ENCODE measurements around the gene RPS26.

The RPS26 gene

DNA sequence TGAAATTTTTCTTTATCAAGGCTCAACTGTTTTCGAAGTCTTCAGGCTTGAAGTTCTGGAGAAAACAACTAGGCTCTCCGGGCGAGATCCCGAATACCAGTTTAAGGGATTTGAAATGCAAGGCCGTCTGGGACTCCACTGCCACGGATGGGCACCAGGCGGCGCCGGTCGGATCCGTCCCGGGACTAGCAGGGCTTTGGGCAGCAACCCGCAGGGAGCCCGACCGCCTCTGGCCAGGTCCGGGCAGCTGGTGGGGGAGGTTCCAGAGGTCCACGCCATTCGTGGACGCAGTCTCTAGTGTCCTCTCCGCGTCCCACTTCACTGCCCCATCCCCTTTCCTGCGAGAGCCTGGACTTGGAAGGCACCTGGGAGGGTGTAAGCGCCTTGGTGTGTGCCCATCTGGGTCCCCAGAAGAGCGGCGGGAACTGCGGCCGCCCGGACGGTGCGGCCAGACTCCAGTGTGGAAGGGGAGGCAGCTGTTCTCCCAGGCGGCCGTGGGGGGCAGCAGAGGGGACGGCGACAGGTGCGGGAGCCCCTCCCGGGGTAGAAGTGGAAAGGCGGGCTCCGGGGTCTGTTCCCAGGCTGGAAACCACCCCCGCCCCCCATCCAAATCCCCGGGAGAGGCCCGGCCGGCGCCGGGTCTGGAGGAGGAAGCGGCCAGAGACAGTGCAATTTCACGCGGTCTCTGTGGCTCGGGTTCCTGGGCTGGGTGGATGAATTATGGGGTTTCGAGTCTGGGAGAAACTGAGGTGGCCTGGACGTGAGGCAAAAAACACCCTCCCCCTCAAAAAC, 37.4 kb downstream of the RPS26 start:
- peak; percentile 80 for DNase-seq (ENCODE audit: low read depth)

DNA sequence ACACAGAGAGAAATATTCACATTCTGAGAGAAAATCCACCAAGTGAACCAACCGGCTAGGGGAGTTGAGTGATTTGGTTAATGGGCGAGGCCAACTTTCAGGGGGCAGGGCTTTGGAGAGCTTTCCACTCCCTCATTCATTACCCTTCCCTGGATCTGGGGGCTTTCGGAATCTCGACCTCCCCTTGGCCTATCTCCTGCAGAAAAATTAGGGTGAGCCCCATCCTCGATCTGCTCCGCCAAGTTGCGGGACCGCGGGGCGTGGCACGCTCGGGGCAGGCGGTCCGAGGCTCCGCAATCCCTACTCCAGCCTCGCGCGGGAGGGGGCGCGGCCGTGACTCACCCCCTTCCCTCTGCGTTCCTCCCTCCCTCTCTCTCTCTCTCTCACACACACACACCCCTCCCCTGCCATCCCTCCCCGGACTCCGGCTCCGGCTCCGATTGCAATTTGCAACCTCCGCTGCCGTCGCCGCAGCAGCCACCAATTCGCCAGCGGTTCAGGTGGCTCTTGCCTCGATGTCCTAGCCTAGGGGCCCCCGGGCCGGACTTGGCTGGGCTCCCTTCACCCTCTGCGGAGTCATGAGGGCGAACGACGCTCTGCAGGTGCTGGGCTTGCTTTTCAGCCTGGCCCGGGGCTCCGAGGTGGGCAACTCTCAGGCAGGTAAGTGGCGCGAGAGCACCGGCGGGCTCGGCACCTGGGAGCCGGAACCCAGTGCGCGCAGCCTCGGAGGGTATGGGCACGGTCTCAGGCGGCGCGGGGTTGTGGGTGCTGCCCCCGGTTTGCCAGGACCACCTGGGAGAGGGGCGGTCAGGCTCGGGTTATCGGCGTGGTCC, 38.2 kb downstream of the RPS26 start, which contains the start of gene ERBB3:
ERBB3 (plus strand) TSS at position 443 of the 833 bp plus-strand sequence; CDS start at position 579, 136 bp downstream.
- peak; percentile 86 for DNase-seq (ENCODE audit: low read depth)

DNA sequence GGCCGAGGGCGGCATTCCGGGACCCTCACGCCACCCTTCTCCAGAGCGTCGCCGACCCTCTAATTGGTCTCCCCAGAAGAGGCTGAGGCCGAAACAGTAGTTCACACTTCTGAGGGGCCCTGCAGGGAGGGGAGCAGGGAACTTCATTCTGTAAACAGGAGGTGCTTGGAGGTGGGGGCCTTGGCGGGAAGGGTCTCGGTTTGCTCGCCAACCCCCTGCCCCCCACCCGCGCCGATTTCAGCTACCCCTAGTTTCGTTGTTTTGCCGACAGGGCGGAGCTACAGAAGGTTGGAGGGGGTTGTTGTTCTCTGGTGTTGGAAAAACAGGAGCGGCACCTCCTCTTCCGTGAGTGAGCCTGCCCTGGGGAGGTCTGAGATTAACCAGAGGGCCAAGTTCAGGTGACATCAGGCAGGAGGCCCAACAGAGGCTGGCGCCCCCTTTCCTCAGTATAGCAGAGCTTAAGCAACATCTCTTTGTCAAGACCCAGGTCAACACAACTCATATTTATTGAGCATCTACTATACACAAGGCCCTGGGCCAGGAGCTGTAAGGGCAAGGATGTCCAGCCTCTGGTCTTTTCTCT, 38.9 kb downstream of the RPS26 start:
- no peak for DNase-seq (ENCODE audit: low read depth)

DNA sequence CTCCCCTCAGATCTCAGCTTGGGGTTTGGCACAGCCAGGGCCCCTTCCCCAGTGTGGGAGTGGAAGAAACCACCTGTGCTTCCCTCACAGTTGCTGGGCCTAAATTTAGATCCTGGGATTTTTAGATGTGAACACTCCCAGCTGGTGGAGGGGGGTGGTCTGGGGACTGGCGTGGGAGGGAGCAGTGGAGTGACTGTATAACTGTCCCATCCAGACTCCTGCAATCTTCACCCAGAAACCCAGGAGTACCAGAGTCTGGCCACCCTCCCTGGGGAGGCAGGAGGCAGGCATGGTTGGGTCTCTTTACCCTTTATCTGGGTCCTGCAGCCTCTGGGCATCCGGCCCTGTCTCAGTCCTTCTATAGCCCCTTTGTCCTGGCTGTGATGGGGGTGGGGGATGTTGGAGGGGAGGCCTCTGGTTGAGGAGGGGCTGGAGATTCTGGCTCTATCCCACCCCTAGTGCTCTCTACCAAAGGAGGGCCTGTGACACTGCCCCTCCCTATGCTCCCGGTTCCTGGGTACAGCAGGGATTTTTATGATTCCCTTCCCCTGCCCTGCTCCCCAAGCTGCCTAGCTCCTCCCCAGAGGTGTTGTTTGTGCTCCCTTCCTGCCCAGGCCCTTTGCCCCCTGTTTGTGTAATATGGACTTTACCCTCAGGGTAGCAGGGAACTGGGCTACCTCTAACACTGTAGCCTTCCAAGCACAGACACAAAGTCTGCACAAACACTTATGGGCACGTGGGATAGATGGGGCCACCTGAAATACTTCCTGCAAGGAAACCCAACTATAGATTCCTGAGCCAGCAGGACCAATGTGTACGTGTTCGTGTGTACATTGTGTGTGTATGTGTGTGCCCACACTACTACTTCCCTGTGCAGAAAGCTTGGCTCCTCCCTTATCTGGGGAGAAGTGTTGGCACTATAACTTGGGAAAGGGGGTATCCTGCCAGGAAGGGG, 40.0 kb downstream of the RPS26 start:
- DNase-seq (ENCODE audit: low read depth) = no peak

DNA sequence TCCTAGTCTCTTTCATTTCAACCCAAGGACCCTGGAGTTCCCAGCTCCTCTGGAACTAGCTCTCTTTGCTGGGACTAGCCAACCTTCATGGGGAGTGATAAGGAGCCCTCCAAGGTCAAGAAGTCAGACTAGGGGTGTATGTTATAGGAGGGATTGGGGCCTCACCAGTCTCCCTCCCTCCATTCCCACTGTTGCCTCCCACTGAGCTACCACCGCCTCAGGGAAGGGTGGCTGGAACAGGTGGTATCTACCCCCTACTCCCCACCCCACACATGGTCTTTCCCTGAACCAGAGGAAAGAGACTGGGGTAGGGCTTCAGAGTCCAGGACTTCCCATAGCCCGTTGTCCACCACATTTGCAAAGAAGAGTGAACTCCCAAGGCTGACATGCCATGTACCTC, 40.7 kb downstream of the RPS26 start:
- DNase-seq (ENCODE audit: low read depth) = no peak

DNA sequence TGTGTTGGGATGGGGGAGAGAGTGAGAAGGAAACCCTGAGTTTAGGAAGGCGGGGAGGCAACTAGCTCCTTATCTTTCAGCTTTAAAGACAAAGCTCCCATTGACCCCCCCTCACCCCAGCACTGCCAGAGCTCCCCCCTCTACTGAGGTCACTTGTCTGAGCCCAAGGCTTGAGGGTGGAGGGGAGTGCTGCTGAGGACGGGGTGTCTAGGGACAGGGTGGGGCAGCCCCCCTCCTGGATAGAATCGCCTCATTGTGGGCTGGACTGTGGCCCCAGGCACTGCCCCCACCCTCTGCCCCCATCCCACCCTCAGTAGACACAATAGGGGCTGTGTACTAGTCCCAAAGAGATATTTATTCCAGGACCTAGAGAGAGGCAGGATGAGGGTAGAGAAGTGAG, 41.2 kb downstream of the RPS26 start:
- no peak for DNase-seq (ENCODE audit: low read depth)

DNA sequence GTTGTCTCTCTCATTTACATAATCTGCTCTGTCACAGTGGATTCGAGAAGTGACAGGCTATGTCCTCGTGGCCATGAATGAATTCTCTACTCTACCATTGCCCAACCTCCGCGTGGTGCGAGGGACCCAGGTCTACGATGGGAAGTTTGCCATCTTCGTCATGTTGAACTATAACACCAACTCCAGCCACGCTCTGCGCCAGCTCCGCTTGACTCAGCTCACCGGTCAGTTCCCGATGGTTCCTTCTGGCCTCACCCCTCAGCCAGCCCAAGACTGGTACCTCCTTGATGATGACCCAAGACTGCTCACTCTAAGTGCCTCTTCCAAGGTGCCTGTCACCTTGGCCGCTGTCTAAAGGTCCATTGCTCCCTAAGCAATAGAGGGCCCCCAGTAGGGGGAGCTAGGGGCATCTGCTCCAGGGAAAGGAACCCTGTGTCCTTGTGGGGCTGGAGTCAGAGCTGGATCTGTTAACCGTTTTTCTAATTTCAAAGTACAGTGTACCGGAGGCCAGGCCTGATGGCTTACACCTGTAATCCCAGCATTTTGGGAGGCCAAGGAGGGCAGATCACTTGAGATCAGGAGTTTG, 43.3 kb downstream of the RPS26 start:
- no peak for DNase-seq (ENCODE audit: low read depth)

DNA sequence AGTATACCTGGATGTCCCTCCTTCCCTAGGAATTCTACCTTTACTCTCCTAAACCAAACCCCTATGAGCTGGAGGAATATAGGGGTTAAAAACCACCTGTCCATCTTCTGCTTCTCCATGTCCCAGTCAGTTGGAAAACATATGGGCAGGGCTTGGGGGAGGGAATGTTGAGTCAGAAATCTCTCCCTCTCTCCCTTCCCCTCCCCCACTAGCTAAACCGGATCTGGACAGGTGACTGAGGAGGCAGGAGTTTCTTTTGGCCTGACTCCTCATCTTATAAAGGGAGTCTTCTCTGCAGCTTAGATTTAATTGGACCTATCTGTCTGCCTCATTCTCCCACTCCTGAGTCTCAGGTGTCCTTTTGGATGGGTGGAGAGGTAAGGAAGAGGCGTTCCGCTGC, 44.4 kb downstream of the RPS26 start:
- no peak for DNase-seq (ENCODE audit: low read depth)

DNA sequence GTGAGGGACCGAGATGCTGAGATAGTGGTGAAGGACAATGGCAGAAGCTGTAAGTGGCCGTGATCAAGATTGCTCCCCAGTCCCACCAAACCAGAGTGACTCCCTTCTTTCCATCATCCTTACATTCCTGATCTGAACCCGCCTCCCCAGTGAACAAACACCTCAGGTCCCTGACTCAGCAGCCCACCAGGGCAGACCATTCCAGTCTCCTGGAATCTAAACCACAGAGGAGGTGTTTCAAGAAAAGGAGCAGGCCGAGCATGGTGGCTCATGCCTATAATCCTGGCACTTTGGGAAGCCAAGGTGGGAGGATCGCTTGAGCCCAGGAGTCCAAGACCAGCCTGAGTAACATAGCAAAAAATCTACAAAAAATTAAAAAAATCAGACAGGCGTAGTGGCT, 44.9 kb downstream of the RPS26 start:
- no peak for DNase-seq (ENCODE audit: low read depth)

DNA sequence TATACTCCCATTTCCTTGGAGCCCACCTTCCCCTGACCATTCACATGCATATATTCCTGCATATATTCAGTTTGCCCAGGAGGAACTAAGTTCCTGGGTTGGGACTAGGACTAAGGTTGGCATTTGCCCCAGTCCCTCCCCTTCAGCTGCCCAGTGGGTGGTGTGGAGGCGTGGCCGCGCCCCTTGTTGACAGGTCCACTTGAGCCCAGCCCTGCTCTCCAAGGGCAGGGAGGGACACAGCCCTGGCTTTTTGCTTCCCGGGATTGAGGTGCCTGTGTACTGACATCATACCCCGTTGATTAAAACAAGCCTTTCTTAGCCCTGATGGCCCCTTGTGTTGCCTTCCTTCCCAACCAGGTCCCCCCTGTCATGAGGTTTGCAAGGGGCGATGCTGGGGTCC, 45.5 kb downstream of the RPS26 start:
- no peak for DNase-seq (ENCODE audit: low read depth)

All from iris pigment epithelial cell (primary cell).